Transverse colon (tissue), 3 donors: Measurements from ENCODE around the gene PPFIBP2.

Experiments
- CTCF ChIP-seq, 5 experiments: fragments of 200-600 bp in 3 of 5; fragments of 450-650 bp in 2 of 5; sonication (generic) in 3 of 5; IDR thresholded peaks; 1 replicate in 2 of 5; 2 replicates in 3 of 5; pipeline ENCODE4 v1.5.1; 2016 to 2017; ENCODE audit warnings: antibody characterized with exemption in 5 of 5, inconsistent platforms in 3 of 5, mild to moderate bottlenecking in 2 of 5, moderate library complexity in 1 of 5
- POLR2A ChIP-seq: fragments of 450-650 bp; IDR thresholded peaks from one replicate; pipeline ENCODE4 v1.6.1; 2016; ENCODE audit warnings: antibody characterized with exemption, mild to moderate bottlenecking, moderate library complexity

DNA sequence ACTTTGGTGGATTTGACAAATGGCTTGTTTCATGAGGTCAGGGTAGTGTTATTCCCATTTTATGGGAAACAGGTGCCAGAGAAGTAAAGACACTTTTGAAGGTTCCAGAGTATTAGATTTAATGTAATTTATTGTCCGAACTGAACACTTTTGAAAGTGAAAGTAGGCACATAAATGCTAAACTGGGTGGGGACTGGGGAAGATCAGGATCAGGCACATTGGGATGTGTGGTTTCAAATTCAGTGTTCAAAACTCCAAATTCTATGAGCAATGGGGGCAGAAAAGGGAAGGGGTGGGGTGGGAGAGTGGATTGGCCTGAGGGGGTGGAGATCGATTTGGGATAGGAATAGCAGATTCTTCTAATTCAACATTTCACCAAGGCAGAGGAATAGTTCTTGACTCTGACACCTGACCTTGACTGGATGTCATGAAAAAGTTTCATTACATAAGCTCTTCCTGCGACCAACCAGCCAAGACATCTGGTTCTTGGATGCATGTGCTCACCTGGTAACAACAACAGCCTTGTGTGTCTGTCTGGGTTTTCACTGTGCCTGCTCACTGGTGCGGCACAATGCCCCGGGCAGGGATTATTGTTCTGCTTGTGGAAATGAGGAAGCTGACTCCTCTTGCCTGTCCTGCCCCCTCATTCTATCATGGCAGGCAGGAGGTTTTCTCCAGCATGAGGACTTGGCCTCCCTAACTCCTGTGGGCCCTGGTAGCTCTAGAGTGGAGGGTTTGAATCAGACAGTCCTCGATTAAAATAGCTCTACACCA is 10.8 kb downstream of the PPFIBP2 start:
- TF ChIP-seq CTCF (IDR thresholded peaks at IDR 0.05) (no peak), POLR2A (no peak)
